Measurements from ENCODE around the gene FAS.

FAS gene

DNA sequence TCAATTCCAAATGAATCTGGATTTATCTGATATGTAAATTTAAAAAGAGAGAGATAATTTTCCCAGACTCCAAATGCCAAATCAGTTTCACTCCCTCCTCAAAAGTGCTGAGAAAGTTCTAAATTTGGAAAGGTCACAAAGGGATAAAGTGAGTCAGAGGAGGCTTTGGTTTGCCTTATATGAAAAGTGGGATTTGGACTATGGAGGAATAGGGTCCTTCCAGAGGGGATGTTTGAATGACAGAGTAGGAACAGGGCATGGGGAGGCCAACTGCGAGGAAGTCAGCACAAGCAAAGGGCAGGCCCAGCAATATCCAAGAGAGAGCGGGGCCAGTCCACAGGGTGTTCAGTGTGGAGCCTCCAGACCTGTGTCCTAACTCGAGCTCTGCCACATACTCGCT lies 9.8 kb upstream of the FAS start:
- Mint-ChIP-seq H3K27ac (no peak overlapping the region), H3K9me3 (ENCODE audit: low read depth) (no peaks in the 10 kb centered on the region), H3K4me3 (no peak overlapping the region), H3K4me1 (ENCODE audit: low read depth) (peaks cover 9% of the 10 kb centered on the region), H3K36me3 (no peaks in the 10 kb centered on the region), H3K27me3 (no peaks in the 10 kb centered on the region)

DNA sequence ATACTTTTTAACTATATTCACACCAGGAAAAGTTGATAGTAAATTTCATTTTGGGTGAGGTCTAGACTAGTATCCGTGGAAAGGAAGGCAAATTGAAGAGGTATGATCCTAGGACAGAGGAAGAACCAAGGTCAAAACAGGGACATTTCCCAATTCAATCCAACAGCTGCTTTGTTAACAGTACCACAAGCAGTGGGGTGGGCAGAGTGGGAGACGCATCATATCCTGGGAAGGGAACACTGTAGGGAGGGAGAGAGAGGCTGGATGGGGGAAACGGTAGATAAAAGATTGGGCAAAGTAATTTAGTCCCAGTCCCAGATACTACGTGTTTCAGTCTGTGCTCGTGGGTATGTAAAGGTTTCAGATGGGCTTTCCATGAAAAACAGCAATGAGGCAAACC lies 9.2 kb upstream of the FAS start:
- peaks cover 4% of the 10 kb centered on the region for H3K9me3 Mint-ChIP-seq (ENCODE audit: low read depth)
- peaks cover 11% of the 10 kb centered on the region for H3K4me1 Mint-ChIP-seq (ENCODE audit: low read depth)
- no peak overlapping the region for H3K27ac Mint-ChIP-seq
- H3K27me3 Mint-ChIP-seq = no peaks in the 10 kb centered on the region
- no peak overlapping the region for H3K4me3 Mint-ChIP-seq
- peaks cover 1% of the 10 kb centered on the region for H3K36me3 Mint-ChIP-seq

DNA sequence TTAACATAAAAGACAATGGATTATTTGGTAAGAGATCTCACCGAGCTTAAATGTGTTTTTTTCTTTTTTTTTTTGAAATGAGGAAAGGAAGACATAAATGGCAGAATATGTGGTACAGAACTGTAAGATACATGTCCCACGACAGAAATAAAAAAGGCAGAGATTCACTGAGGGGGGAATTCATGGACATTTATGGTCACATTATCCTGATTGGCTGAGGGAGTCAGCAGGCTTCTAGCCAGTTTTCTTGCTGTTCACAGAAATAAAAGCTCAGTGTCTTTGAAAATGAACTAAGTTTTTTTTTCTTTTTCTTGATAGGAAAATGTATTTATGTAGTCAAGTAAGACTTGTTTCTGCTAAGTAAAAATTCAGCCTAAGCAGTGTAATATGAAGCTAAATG lies 8.2 kb upstream of the FAS start:
- peaks cover 14% of the 10 kb centered on the region for H3K4me1 Mint-ChIP-seq (ENCODE audit: low read depth)
- peaks cover 6% of the 10 kb centered on the region for H3K9me3 Mint-ChIP-seq (ENCODE audit: low read depth)
- no peaks in the 10 kb centered on the region for H3K27me3 Mint-ChIP-seq
- no peak overlapping the region for H3K4me3 Mint-ChIP-seq
- H3K27ac Mint-ChIP-seq = no peak overlapping the region
- H3K36me3 Mint-ChIP-seq = peaks cover 3% of the 10 kb centered on the region

DNA sequence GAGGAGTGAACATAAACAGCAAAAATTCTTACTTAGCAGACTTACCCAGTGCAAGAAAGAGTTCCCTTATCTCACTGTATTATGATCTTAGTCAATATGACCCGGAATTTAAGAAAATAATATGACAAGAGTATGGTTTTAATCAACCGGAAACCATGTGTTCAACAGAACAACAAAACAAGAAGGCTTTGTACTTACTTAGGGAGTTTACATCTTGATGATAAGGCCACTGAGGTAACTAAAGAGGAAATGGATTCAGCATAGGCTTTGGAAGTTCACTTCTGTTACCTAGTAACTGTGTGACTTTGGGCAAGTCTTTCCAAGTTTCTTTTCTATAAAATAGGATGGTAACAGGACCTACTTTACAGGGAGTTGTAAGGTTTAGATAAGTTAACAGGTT lies 7.4 kb upstream of the FAS start:
- Mint-ChIP-seq H3K27ac (no peak overlapping the region), H3K27me3 (no peaks in the 10 kb centered on the region), H3K4me3 (no peak overlapping the region), H3K4me1 (ENCODE audit: low read depth) (peaks cover 22% of the 10 kb centered on the region), H3K9me3 (ENCODE audit: low read depth) (peaks cover 6% of the 10 kb centered on the region), H3K36me3 (peaks cover 3% of the 10 kb centered on the region)

DNA sequence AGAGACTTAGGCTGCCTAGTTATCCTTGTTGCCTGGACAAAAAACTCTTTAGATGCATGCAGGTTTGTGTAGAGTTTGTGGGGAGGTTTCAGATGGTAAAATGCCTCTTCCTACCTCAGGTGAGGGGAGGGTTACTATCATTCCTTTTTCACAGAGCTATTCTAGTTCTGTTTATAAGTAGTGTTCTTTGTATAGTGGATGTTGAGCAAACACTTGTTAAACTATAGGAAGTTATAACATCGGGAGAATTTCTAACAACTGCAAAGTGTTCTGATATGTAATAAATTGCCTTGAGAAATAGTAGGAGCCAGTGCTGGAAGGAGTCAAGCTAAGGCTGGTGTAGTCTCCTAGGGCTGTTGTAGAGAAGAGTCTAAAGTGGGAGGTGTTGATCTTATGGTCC lies 6.7 kb upstream of the FAS start:
- peaks cover 3% of the 10 kb centered on the region for H3K36me3 Mint-ChIP-seq
- H3K9me3 Mint-ChIP-seq (ENCODE audit: low read depth) = peaks cover 6% of the 10 kb centered on the region
- no peak overlapping the region for H3K4me3 Mint-ChIP-seq
- H3K4me1 Mint-ChIP-seq (ENCODE audit: low read depth) = peaks cover 26% of the 10 kb centered on the region
- no peaks in the 10 kb centered on the region for H3K27me3 Mint-ChIP-seq
- no peak overlapping the region for H3K27ac Mint-ChIP-seq

DNA sequence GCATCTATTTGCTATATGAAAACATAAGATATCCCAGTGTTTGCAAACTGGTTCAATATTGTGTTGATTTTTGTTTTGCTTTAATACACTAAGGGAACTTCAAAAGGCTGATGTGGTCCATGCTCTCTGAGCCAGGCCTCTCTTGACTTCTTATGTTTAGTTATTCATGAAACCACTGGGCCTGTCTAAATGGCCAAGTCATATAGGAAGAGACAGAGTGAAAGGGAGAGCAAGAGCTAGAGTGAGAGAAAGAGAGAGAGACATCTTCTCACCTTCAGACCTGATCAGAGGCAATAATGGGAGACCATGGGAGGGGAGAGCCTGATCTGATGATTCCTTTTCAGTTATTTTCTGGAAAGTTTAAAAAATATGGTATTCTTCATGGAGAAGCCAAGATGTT lies 6.1 kb upstream of the FAS start:
- Mint-ChIP-seq H3K4me1 (ENCODE audit: low read depth) (peaks cover 32% of the 10 kb centered on the region), H3K27me3 (no peaks in the 10 kb centered on the region), H3K9me3 (ENCODE audit: low read depth) (peaks cover 6% of the 10 kb centered on the region), H3K36me3 (peaks cover 3% of the 10 kb centered on the region), H3K27ac (peak overlapping the region; percentile 41), H3K4me3 (no peak overlapping the region)

DNA sequence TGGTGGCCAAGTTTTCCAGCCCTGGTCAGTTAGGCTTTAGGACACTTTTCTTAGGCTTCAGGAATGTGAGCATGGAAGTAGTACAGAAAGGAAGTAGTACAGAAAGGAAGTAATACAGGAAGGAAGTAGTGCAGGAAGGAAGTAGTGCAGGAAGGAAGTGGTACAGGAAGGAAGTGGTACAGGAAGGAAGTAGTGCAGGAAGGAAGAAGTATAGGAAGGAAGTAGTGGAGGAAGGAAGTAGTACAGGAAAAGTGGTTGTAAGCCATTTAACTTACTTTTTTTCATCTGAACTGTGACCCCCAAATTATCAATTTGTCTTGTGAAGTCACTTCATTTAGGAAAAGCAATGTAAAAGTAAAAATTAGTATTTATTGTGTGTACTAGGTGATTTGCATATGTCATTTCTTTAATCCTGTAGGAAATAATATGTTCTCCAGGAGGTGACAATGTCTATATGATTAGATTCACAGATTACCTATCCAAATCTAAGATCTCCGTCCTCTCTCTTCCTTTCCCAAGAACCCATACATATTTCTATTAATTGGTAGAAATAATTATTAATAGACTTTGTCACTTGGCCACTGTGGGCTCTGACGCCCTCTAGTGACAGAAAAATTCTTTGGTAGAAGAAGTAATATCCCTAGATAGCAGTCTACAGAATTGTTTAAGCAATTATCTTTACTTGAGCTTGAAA lies 3.9 kb upstream of the FAS start:
- peaks cover 6% of the 10 kb centered on the region for H3K9me3 Mint-ChIP-seq (ENCODE audit: low read depth)
- no peak overlapping the region for H3K4me3 Mint-ChIP-seq
- peaks cover 46% of the 10 kb centered on the region for H3K4me1 Mint-ChIP-seq (ENCODE audit: low read depth)
- peaks cover 3% of the 10 kb centered on the region for H3K36me3 Mint-ChIP-seq
- H3K27me3 Mint-ChIP-seq = no peaks in the 10 kb centered on the region
- peak overlapping the region; percentile 52 for H3K27ac Mint-ChIP-seq

DNA sequence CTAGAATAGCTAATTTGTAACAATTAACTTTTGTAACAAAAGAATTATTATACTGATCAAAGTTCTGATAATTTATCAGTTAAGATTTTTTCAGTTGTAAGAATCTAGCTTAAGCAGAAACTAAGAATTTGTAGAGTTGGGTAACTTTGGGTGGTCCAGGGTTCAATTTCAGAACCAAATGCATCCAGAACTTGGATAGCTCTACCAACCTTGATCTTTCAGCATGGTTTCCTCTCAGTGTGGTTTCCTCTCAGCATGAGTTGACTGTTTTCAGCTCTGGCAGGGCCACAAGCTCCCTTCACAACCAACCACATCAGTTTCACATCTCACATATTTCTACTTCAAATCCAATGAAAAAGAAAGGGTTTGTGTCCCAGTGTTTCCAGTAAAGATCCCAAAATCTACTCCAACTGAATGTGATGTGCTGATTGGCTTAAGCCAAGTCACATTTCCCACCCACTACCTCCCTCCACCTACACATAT lies 3.3 kb upstream of the FAS start:
- H3K4me1 Mint-ChIP-seq (ENCODE audit: low read depth) = peaks cover 51% of the 10 kb centered on the region
- peaks cover 6% of the 10 kb centered on the region for H3K9me3 Mint-ChIP-seq (ENCODE audit: low read depth)
- peaks cover 3% of the 10 kb centered on the region for H3K36me3 Mint-ChIP-seq
- no peaks in the 10 kb centered on the region for H3K27me3 Mint-ChIP-seq
- peak overlapping the region; percentile 64 for H3K27ac Mint-ChIP-seq
- H3K4me3 Mint-ChIP-seq = no peak overlapping the region

DNA sequence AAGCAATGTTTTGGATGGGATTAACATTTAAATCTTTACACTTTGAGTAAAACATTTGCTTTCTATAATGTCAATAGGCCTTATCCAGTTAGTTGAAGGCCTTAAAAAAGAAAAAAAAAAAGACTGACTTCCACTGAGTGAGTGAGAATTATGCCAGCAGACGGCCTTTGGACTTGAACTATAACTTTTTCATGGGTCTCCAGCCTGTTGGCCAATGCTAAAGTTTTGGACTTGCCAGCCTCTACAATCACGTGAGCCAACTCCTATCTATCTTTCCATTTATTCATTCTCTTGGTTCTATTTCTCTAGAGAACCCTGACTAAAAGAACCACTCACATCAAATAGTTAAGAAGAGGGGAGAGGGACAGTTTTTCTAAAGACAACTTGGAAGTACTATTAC lies 2.8 kb upstream of the FAS start:
- Mint-ChIP-seq H3K36me3 (peaks cover 3% of the 10 kb centered on the region), H3K27me3 (no peaks in the 10 kb centered on the region), H3K9me3 (ENCODE audit: low read depth) (peaks cover 6% of the 10 kb centered on the region), H3K4me1 (ENCODE audit: low read depth) (peaks cover 55% of the 10 kb centered on the region), H3K4me3 (no peak overlapping the region), H3K27ac (peak overlapping the region; percentile 41)

DNA sequence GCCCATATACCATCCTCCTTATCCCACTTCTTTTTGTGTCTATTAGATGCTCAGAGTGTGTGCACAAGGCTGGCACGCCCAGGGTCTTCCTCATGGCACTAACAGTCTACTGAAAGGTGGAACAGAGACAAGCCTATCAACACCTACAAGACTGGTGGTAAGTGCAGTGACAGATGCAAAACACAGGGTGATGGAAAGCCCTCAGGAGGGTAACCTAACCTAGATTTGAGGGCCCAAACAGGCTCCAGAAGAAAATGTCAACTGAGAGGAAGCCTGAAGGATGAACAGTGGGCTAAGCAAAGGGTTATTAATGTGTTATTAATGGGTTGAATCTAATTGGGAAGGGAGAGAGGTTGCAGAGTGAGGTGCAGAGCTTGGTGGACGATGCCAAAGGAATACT lies 1.2 kb upstream of the FAS start:
- H3K4me3 Mint-ChIP-seq = peak overlapping the region; percentile 64
- H3K4me1 Mint-ChIP-seq (ENCODE audit: low read depth) = peaks cover 59% of the 10 kb centered on the region
- H3K36me3 Mint-ChIP-seq = peaks cover 3% of the 10 kb centered on the region
- no peaks in the 10 kb centered on the region for H3K27me3 Mint-ChIP-seq
- peaks cover 6% of the 10 kb centered on the region for H3K9me3 Mint-ChIP-seq (ENCODE audit: low read depth)
- peak overlapping the region; percentile 30 for H3K27ac Mint-ChIP-seq

DNA sequence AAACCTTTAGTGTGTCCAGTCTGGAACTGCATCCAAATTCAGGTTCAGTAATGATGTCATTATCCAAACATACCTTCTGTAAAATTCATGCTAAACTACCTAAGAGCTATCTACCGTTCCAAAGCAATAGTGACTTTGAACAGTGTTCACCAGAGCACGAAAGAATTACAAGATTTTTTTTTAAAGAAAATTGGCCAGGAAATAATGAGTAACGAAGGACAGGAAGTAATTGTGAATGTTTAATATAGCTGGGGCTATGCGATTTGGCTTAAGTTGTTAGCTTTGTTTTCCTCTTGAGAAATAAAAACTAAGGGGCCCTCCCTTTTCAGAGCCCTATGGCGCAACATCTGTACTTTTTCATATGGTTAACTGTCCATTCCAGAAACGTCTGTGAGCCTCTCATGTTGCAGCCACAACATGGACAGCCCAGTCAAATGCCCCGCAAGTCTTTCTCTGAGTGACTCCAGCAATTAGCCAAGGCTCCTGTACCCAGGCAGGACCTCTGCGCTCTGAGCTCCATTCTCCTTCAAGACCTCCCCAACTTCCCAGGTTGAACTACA lies 694 bp upstream of the FAS start:
- Mint-ChIP-seq H3K36me3 (peaks cover 3% of the 10 kb centered on the region), H3K4me3 (peak overlapping the region; percentile 97), H3K27ac (peak overlapping the region; percentile 94), H3K4me1 (ENCODE audit: low read depth) (peaks cover 61% of the 10 kb centered on the region), H3K9me3 (ENCODE audit: low read depth) (peaks cover 6% of the 10 kb centered on the region), H3K27me3 (no peaks in the 10 kb centered on the region)

DNA sequence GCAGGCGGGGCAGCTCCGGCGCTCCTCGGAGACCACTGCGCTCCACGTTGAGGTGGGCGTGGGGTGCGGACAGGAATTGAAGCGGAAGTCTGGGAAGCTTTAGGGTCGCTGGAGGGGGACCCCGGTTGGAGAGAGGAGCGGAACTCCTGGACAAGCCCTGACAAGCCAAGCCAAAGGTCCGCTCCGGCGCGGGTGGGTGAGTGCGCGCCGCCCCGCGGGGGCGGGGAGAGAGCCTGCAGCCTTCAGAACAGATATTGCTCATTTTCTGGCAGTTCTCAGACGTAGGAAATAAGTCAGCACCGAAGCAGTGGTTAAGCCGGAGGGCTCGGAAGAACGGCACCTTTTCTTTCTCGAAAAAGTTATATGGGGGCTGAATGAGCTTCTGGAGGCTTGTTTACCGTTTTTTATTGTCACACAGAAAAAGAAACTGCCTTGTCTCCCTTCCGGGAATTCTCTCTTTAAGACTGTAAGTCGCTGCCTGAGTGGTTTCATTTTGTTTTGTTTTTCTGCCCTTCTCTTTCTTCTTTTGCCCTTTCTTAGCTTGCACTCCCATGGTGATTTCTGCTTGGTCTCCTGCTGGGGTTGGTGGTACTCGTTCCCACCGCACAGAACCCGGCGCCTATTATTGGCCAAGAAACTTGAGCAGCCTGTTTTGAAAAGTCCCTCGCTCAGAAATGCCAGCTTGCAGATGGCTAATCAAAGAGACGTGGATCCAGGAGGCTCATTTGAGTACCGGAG lies 732 bp downstream of the FAS start:
- H3K27ac Mint-ChIP-seq = peak overlapping the region; percentile 94

DNA sequence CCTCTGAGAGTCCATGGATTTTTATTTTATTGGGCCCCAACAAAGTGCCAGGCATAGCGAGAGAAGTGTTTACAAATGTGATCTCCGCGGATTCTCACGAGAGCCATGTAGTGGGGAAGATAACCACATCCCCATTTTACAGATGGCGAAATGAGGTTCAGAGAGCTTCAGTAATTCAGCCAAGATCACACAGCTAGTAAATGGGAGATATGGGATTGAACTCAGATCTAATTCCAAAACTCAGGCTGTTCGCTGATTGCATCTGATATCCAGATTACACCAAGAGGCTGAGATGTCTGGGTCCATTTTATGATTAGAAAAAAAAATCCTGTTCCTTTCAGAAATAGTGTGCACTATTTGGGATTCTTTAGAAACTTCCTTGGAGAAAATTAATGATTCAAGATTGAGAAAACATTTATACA lies 1.3 kb downstream of the FAS start:
- Mint-ChIP-seq H3K36me3 (peaks cover 3% of the 10 kb centered on the region), H3K4me1 (ENCODE audit: low read depth) (peaks cover 75% of the 10 kb centered on the region), H3K9me3 (ENCODE audit: low read depth) (no peaks in the 10 kb centered on the region), H3K4me3 (peak overlapping the region; percentile 97), H3K27ac (peak overlapping the region; percentile 94), H3K27me3 (no peaks in the 10 kb centered on the region)

More for the DNA sequence above, 732 bp downstream of the FAS start:
- peaks cover 6% of the 10 kb centered on the region for H3K36me3 Mint-ChIP-seq
- peak overlapping the region; percentile 97 for H3K4me3 Mint-ChIP-seq
- no peaks in the 10 kb centered on the region for H3K27me3 Mint-ChIP-seq
- peaks cover 3% of the 10 kb centered on the region for H3K9me3 Mint-ChIP-seq (ENCODE audit: low read depth)
- H3K4me1 Mint-ChIP-seq (ENCODE audit: low read depth) = peaks cover 73% of the 10 kb centered on the region

DNA sequence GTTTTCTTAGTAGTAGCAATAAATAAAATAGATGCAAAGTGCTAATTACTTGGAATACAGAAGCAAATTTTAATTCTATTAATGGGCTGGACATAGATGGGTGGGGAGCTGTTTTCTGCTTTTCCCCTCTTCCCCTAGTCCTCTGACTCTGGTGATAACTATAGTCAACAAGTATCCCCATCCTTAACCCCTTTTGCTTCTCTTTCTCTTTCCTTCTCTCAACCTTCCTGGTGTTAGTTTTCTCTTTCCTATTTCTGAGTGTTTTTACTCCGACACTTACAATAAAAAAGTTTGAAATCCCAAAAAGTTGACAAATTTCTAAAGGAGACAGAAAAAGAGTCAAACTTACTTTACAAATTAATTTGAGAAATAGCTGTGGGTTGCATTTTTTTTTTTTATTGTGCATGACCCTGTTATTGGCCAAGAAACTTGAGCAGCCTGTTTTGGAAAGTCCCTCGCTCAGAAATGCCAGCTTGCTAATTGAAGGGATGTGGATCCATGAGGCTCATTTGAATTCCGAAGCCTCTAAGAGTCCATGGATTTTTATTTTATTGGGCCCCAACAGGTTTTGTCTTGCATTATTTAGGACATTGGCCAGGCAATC lies 2.4 kb downstream of the FAS start:
- peak overlapping the region; percentile 79 for H3K27ac Mint-ChIP-seq
- H3K27me3 Mint-ChIP-seq = no peaks in the 10 kb centered on the region
- no peaks in the 10 kb centered on the region for H3K9me3 Mint-ChIP-seq (ENCODE audit: low read depth)
- H3K36me3 Mint-ChIP-seq = peaks cover 3% of the 10 kb centered on the region
- H3K4me1 Mint-ChIP-seq (ENCODE audit: low read depth) = peaks cover 73% of the 10 kb centered on the region
- H3K4me3 Mint-ChIP-seq = peak overlapping the region; percentile 84

DNA sequence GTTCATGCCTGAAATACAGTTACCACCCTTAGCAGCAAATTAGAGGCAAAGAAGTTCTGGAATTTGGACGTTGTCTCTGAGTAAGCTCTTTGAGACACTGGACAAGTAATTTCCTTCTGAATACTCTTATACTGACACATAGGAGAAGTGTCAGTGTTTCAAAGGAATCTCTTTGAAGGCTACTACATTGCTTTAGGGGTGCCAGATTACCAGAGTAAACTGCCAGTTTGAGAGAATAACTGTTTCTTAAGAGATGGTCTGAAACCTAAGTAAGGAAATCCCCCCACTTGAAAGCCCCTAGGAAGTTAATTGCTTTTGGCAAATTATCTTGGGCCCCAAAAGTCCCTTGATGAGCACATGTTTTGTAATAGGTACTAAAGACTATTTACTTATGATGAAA lies 3.4 kb downstream of the FAS start:
- Mint-ChIP-seq H3K36me3 (peaks cover 3% of the 10 kb centered on the region), H3K4me1 (ENCODE audit: low read depth) (peaks cover 66% of the 10 kb centered on the region), H3K27me3 (no peaks in the 10 kb centered on the region), H3K27ac (peak overlapping the region; percentile 28), H3K4me3 (peak overlapping the region; percentile 57), H3K9me3 (ENCODE audit: low read depth) (no peaks in the 10 kb centered on the region)

Data from activated naive CD8-positive, alpha-beta T cell (primary cell).